Measurements from ENCODE around the gene MRGPRX4.
"Not testable (repeated sequence)": the region's sequence is repeated elsewhere in the genome, so short reads cannot be mapped to it uniquely, and the experiment has no call there.

Gene MRGPRX4

GRCh38 chr11:18172666-18173065 is at the start of gene MRGPRX4:
Gene MRGPRX4 (plus strand): TSS chr11:18172837. CDS start chr11:18173257, 420 bp downstream.
- DNase-seq (ENCODE audit: low read depth), result no peak
- H3K4me3 ChIP-seq (ENCODE audit: low read depth, low read length), result no peak within 1 kb of the TSS
- TF ChIP-seq CTCF (IDR thresholded peaks at IDR 0.05; ENCODE audit: low read depth, low read length, missing control alignments), result no peak

DNA sequence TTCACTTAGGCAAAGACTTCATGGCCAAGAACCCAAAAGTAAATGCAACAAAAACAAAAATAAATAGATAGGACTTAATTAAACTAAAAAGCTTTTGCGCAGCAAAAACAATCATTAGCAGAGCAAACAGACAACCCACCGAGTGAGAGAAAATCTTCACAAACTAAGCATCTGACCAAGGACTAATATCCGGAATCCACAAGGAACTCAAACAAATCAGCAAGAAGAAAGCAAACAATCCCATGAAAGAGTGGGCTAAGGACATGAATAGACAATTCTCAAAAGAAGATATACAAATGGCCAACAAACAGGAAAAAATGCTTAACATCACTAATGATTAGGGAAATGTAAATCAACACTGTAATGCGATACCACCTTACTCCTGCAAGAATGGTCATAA is 41.5 kb upstream of the MRGPRX4 start:
- DNase-seq (ENCODE audit: low read depth); H3K4me3 ChIP-seq (ENCODE audit: low read depth, low read length): not testable (repeated sequence)

GRCh38 chr11:18132341-18132740 is 40.3 kb upstream of the MRGPRX4 start, which contains the start of gene MRGPRX3:
Gene MRGPRX3 (plus strand): TSS chr11:18132571. CDS start chr11:18137203, 4,632 bp downstream.
- H3K4me3 ChIP-seq (ENCODE audit: low read depth, low read length), result no peak within 1 kb of the TSS
- TF ChIP-seq CTCF (IDR thresholded peaks at IDR 0.05; ENCODE audit: low read depth, low read length, missing control alignments), result no peak
- DNase-seq (ENCODE audit: low read depth), result no peak

DNA sequence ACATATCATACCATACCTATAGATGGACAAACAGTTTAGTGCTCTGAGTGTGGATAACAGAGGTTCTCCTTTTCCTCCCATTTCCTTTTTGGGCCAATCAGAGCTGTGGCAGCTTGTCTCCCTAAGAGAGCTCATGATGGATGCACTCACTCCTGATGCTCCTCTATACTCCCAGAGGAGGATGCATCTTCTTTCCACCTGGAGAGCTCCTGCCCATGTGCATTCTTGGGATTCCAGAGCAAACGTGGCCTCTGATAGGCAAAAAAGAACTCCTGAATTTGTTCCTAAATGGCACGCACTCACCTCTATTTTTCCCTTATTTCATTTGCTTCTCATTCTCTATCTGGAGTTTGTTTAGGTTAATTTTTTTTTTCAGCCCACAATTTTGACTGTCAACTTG is 37.3 kb upstream of the MRGPRX4 start:
- DNase-seq (ENCODE audit: low read depth), result no peak
- TF ChIP-seq CTCF (IDR thresholded peaks at IDR 0.05; ENCODE audit: low read depth, low read length, missing control alignments), result no peak
- no peak overlapping the region for H3K4me3 ChIP-seq (ENCODE audit: low read depth, low read length)

GRCh38 chr11:18137186-18137800 is 35.3 kb upstream of the MRGPRX4 start:
- no peak for DNase-seq (ENCODE audit: low read depth)
- TF ChIP-seq CTCF (IDR thresholded peaks at IDR 0.05; ENCODE audit: low read depth, low read length, missing control alignments), result no peak

DNA sequence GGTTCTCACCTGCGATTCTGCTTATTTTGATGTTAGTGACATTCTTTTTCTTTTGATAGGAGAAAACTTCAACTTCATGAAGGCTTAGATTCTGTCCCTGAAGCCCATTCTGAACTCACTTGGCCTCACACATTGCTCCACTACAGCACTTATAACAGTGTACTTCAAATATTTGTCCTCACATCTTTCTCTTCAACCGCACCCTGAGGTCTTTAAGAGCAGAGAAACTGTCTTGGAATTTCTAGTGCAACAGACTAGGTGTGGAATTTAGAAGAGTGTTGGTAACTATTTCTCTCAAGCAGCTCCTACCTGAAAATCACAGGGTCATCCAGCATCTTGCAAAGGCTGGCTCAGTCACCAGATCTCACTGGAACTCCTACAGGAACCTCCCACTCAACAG is 32.5 kb upstream of the MRGPRX4 start:
- DNase-seq (ENCODE audit: low read depth), result no peak
- no peak for TF ChIP-seq CTCF (IDR thresholded peaks at IDR 0.05; ENCODE audit: low read depth, low read length, missing control alignments)
- no peak overlapping the region for H3K4me3 ChIP-seq (ENCODE audit: low read depth, low read length)

More at GRCh38 chr11:18137186-18137800, 35.3 kb upstream of the MRGPRX4 start:
- no peak overlapping the region for H3K4me3 ChIP-seq (ENCODE audit: low read depth, low read length)

- DNase-seq (ENCODE audit: low read depth), result no peak
- H3K4me3 ChIP-seq (ENCODE audit: low read depth, low read length), result no peak overlapping the region
- TF ChIP-seq CTCF (IDR thresholded peaks at IDR 0.05; ENCODE audit: low read depth, low read length, missing control alignments), result no peak
These were observed 28.4 kb upstream of the MRGPRX4 start for GRCh38 chr11:18144243-18144642.
